Sigmoid colon (tissue), 7 donors: ENCODE data around the gene ARHGEF7. TPM values are rescaled to one million over a fixed set of nuclear protein-coding genes. Genes with fewer than 3 reads are reported as not detected.

Experiments
- DNase-seq: peaks from one replicate; pipeline ENCODE4 v3.0.0-alpha.2; 2019
- H3K27ac ChIP-seq, 4 donors: fragments of 200-600 bp; sonication (generic); one replicate each; pipeline ENCODE4 v1.5.1; 2016 to 2019; ENCODE audit warnings: mild to moderate bottlenecking in 1 of 4
- H3K27me3 ChIP-seq, 3 donors: fragments of 200-600 bp; sonication (generic); one replicate each; pipeline ENCODE4 v1.5.1; 2019; ENCODE audit warnings: mild to moderate bottlenecking in 1 of 3
- H3K36me3 ChIP-seq, 4 donors: fragments of 200-600 bp; sonication (generic); one replicate each; pipeline ENCODE4 v1.5.1; 2016 to 2019
- H3K4me1 ChIP-seq, 4 donors: fragments of 200-600 bp; sonication (generic); one replicate each; pipeline ENCODE4 v1.5.1; 2017 to 2019
- H3K4me3 ChIP-seq, 4 donors: fragments of 200-600 bp; sonication (generic); one replicate each; pipeline ENCODE4 v1.5.1; 2017 to 2019; ENCODE audit warnings: mild to moderate bottlenecking in 2 of 4, moderate library complexity in 1 of 4
- H3K9me3 ChIP-seq, 4 donors: fragments of 200-600 bp in 3 of 4; sonication (generic) in 3 of 4; one replicate each; pipeline versions ENCODE4 v1.5.1 to v1.6.1; 2013 to 2019
- EP300 ChIP-seq, 4 donors: sonication (generic); formaldehyde crosslinking; IDR thresholded peaks; one replicate each; pipeline ENCODE4 v1.6.1; 2017; ENCODE audit warnings: antibody characterized with exemption in 4 of 4
- POLR2A ChIP-seq, 2 donors: fragments of 450-650 bp; IDR thresholded peaks; one replicate each; pipeline ENCODE4 v1.6.1; 2016; ENCODE audit warnings: antibody characterized with exemption in 2 of 2, mild to moderate bottlenecking in 2 of 2, moderate library complexity in 2 of 2
- POLR2AphosphoS5 ChIP-seq, 4 donors: sonication (generic); formaldehyde crosslinking; IDR thresholded peaks; one replicate each; pipeline ENCODE4 v1.6.1; 2017; ENCODE audit warnings: antibody characterized with exemption in 4 of 4
- WGBS, 2 donors: extraction: QIAGEN DNeasy Blood & Tissue Kit; methylation state at CpG; one replicate each; pipeline ENCODE4 v1.1.7; 2013; 5-methylcytosine and 5-hydroxymethylcytosine counted together
- intact Hi-C: fragments of 100-400 bp; cut with DNase I; formaldehyde crosslinking; loops from one replicate; pipeline ENCODE4 v1.15.1; 2023
- polyA plus RNA-seq, 3 donors: library from polyadenylated mRNA; stranded (reverse); fragments of 200-250 nt; gene quantifications; one replicate each; pipeline ENCODE4 v1.2.3, GENCODE V29; 2013
- total RNA-seq, 4 donors: library from RNA; depleted of rRNA; stranded (reverse); fragments of >200 nt; gene quantifications; one replicate each; pipeline ENCODE4 v1.1.0, GENCODE V29; 2016
- TF ChIP-seq, protein P1 (sequence below), 4 experiments: fragments of 450-650 bp in 3 of 4; fragments of 200-600 bp in 1 of 4; IDR thresholded peaks; one replicate each; pipeline ENCODE4 v1.5.1; 2016 to 2019; ENCODE audit warnings: antibody characterized with exemption in 4 of 4, mild to moderate bottlenecking in 3 of 4, moderate library complexity in 2 of 4
- donor health status: healthy with polysubstance abuse.
- donor health status: Bipolar disorder and iron deficiency.
- donor health status: healthy.

ARHGEF7 gene
- total and polyA plus RNA-seq, 7 donors, result 8.4 to 79.8 (median 41.0) TPM

GRCh38 chr13:111179908-111180760, 65.0 kb downstream of the ARHGEF7 start:
- H3K36me3 ChIP-seq, result no peaks in the 10 kb centered on the region
- TF ChIP-seq, protein P1, sequence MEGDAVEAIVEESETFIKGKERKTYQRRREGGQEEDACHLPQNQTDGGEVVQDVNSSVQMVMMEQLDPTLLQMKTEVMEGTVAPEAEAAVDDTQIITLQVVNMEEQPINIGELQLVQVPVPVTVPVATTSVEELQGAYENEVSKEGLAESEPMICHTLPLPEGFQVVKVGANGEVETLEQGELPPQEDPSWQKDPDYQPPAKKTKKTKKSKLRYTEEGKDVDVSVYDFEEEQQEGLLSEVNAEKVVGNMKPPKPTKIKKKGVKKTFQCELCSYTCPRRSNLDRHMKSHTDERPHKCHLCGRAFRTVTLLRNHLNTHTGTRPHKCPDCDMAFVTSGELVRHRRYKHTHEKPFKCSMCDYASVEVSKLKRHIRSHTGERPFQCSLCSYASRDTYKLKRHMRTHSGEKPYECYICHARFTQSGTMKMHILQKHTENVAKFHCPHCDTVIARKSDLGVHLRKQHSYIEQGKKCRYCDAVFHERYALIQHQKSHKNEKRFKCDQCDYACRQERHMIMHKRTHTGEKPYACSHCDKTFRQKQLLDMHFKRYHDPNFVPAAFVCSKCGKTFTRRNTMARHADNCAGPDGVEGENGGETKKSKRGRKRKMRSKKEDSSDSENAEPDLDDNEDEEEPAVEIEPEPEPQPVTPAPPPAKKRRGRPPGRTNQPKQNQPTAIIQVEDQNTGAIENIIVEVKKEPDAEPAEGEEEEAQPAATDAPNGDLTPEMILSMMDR (IDR thresholded peaks at IDR 0.05), result no peak
- TF ChIP-seq POLR2A (IDR thresholded peaks at IDR 0.05), result no peak
- no peak for TF ChIP-seq EP300 (IDR thresholded peaks at IDR 0.05)
- no peak for TF ChIP-seq POLR2AphosphoS5 (IDR thresholded peaks at IDR 0.05)
- no peaks in the 10 kb centered on the region for H3K27me3 ChIP-seq
- DNase-seq, result no peak
- H3K4me1 ChIP-seq, result peaks cover 0 to 44% (median 32%) of the 10 kb centered on the region in 4 donors
- no peak overlapping the region for H3K4me3 ChIP-seq
- intact Hi-C loops, result no loop called here
- H3K27ac ChIP-seq, result no peak overlapping the region
- 62 to 79% methylated on average over 6 of the region's 6 CpGs for WGBS, 2 donors
- H3K9me3 ChIP-seq, result no peaks in the 10 kb centered on the region

DNA sequence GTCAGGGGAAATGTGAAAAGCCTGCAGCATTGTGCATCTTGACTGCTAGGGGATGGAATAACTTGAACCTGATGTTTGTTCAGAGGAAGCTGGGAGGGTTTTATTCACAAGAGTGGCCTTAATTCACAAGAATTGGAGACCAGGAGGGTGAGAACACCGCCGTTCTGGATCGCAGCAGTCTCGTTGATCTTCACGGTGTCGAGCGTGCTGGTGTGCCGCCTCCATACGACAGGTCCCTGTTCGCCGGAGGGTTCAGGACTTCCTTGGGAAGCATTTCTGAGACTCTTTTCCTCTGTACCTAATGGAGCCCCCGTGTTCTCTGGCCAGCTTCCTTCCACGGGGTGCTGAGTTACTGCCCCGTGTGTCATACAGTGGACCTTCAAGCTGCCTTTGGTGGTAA, 66.9 kb downstream of the ARHGEF7 start:
- no peak for TF ChIP-seq POLR2A (IDR thresholded peaks at IDR 0.05)
- TF ChIP-seq, protein P1 (IDR thresholded peaks at IDR 0.05), result no peak
- no peak for TF ChIP-seq POLR2AphosphoS5 (IDR thresholded peaks at IDR 0.05)
- TF ChIP-seq EP300 (IDR thresholded peaks at IDR 0.05), result no peak
- H3K36me3 ChIP-seq, result no peaks in the 10 kb centered on the region
- no peak for DNase-seq
- no peak overlapping the region for H3K27ac ChIP-seq
- H3K4me3 ChIP-seq, result no peak overlapping the region
- H3K27me3 ChIP-seq, result no peaks in the 10 kb centered on the region
- H3K4me1 ChIP-seq, result peaks cover 0 to 51% (median 39%) of the 10 kb centered on the region in 4 donors
- no peaks in the 10 kb centered on the region for H3K9me3 ChIP-seq
- 97 to 98% methylated on average over 14 of the region's 14 CpGs for WGBS, 2 donors
- intact Hi-C loops, result no loop called here

DNA sequence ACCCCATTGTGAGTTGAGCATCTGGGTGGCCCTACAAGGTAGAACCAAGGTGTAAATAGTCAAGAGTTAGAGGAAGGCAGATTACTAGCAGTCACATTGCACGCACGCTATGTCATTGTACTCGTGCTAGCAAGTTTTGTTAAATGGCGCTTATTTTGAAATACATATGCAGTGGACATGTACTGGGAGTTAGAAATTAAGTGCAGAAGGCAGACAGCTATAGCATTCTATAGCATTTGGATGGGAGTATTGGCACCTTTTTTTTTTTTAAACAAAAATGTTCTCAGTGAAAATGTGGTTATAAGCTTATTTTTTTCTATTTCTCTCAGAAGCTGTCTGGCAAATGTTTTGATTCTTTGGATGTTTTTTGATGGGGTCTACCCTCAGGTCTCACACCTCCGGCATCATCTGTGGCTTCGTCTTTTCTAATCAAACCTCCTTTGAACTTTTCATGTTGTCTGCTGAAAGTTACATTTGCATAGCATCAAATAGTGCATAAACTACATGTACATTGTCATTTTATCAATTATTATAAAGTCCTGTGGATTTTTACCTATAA, 68.1 kb downstream of the ARHGEF7 start:
- Histone ChIP-seq H3K9me3 (no peaks in the 10 kb centered on the region), H3K36me3 (no peaks in the 10 kb centered on the region)

DNA sequence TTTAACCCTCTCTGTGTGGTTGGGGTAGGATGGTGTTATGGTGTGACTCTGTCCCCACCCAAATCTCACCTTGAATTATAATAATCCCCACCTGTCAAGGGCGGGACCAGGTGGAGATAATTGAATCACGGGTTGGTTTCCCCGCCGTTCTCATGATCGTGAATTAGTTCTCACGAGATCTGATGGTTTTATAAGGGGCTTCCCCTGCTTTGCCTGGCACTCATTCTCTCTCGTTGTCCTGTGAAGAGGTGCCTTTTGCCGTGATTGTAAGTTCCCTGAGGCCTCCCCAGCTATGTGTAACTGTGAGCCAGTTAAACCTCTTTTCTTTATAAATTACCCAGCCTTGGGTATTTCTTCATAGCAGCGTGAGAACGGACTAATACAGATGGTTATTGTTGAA, 68.8 kb downstream of the ARHGEF7 start:
- 66 to 83% methylated on average over 10 of the region's 10 CpGs for WGBS, 2 donors
- no peaks in the 10 kb centered on the region for H3K27me3 ChIP-seq
- peaks cover 0 to 49% (median 39%) of the 10 kb centered on the region in 4 donors for H3K4me1 ChIP-seq
- no peak for DNase-seq
- H3K36me3 ChIP-seq, result no peaks in the 10 kb centered on the region
- intact Hi-C loops, result no loop called here
- H3K27ac ChIP-seq, result peak overlapping the region in 3 of 4 donors; percentile 13 to 52 (median 33)
- H3K4me3 ChIP-seq, result no peak overlapping the region
- H3K9me3 ChIP-seq, result no peaks in the 10 kb centered on the region
- TF ChIP-seq POLR2A (IDR thresholded peaks at IDR 0.05) (no peak), EP300 (IDR thresholded peaks at IDR 0.05) (no peak)

More for the DNA sequence above, 68.1 kb downstream of the ARHGEF7 start:
- no peak for DNase-seq
- no peak overlapping the region for H3K27ac ChIP-seq
- no peak for TF ChIP-seq POLR2AphosphoS5 (IDR thresholded peaks at IDR 0.05)
- TF ChIP-seq, protein P1 (IDR thresholded peaks at IDR 0.05), result no peak
- no peak for TF ChIP-seq EP300 (IDR thresholded peaks at IDR 0.05)
- no peak for TF ChIP-seq POLR2A (IDR thresholded peaks at IDR 0.05)
- WGBS, 2 donors, result 87 to 98% methylated on average over 6 of the region's 6 CpGs
- no peaks in the 10 kb centered on the region for H3K27me3 ChIP-seq
- intact Hi-C loops, result no loop called here
- no peak overlapping the region for H3K4me3 ChIP-seq
- peaks cover 0 to 45% (median 36%) of the 10 kb centered on the region in 4 donors for H3K4me1 ChIP-seq
